Peyer's patch (tissue), 4 donors: ENCODE results near the gene BCAN.

Experiments used
- CTCF ChIP-seq, 6 experiments: fragments of 450-650 bp in 4 of 6; fragments of 200-600 bp in 2 of 6; sonication (generic) in 1 of 6; IDR thresholded peaks; one replicate each; pipeline ENCODE4 v1.5.1; 2017 to 2019; ENCODE audit warnings: antibody characterized with exemption in 6 of 6, mild to moderate bottlenecking in 3 of 6, moderate library complexity in 1 of 6
- POLR2A ChIP-seq, 2 donors: fragments of 450-650 bp; IDR thresholded peaks; one replicate each; pipeline ENCODE4 v1.5.1; 2017; ENCODE audit warnings: antibody characterized with exemption in 2 of 2, mild to moderate bottlenecking in 2 of 2, moderate library complexity in 2 of 2

GRCh38 chr1:156680056-156680455, 38.1 kb downstream of the BCAN start:
- no peak for TF ChIP-seq POLR2A (IDR thresholded peaks at IDR 0.05)
- no peak for TF ChIP-seq CTCF (IDR thresholded peaks at IDR 0.05)
